Vagina (tissue), 2 donors: ENCODE data around the gene LTV1.

Experiments used
- POLR2A ChIP-seq, 2 donors: fragments of 450-650 bp; IDR thresholded peaks; one replicate each; pipeline ENCODE4 v1.6.1; 2017; ENCODE audit warnings: antibody characterized with exemption in 2 of 2, mild to moderate bottlenecking in 2 of 2, moderate library complexity in 2 of 2
- POLR2AphosphoS5 ChIP-seq, 2 donors: sonication (generic); formaldehyde crosslinking; IDR thresholded peaks; one replicate each; pipeline ENCODE4 v1.9.0; 2017; ENCODE audit warnings: antibody characterized with exemption in 2 of 2, mild to moderate bottlenecking in 2 of 2, low read depth in 1 of 2; ENCODE audit not compliant: insufficient read depth in 1 of 2
- TF ChIP-seq, protein P1 (sequence below), 3 experiments: fragments of 450-650 bp in 2 of 3; fragments of 200-600 bp in 1 of 3; sonication (generic) in 1 of 3; IDR thresholded peaks; one replicate each; pipeline ENCODE4 v1.5.1; 2017 to 2019; ENCODE audit warnings: antibody characterized with exemption in 3 of 3, mild to moderate bottlenecking in 2 of 3, moderate library complexity in 2 of 3

DNA sequence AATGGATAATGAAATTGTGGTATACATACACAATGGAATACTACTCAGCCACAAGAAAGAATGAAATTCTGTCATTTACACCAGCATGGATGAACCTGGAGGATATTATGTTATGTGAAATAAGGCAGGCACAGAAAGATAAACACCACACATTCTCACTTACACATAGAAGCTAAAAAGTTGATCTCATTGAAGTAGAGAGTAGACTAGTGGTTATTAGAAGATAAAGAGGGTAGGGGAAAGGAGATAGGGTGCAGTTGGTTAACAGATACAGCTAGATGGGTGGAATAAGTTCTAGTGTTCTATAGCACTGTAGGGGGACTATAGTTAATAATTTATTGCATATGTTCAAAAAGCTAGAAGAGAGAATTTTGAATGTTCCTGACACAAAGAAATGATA lies 25.5 kb upstream of the LTV1 start:
- TF ChIP-seq, protein P1, sequence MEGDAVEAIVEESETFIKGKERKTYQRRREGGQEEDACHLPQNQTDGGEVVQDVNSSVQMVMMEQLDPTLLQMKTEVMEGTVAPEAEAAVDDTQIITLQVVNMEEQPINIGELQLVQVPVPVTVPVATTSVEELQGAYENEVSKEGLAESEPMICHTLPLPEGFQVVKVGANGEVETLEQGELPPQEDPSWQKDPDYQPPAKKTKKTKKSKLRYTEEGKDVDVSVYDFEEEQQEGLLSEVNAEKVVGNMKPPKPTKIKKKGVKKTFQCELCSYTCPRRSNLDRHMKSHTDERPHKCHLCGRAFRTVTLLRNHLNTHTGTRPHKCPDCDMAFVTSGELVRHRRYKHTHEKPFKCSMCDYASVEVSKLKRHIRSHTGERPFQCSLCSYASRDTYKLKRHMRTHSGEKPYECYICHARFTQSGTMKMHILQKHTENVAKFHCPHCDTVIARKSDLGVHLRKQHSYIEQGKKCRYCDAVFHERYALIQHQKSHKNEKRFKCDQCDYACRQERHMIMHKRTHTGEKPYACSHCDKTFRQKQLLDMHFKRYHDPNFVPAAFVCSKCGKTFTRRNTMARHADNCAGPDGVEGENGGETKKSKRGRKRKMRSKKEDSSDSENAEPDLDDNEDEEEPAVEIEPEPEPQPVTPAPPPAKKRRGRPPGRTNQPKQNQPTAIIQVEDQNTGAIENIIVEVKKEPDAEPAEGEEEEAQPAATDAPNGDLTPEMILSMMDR (IDR thresholded peaks at IDR 0.05), result no peak
- TF ChIP-seq POLR2A (IDR thresholded peaks at IDR 0.05) (no peak), POLR2AphosphoS5 (IDR thresholded peaks at IDR 0.05; ENCODE audit: insufficient read depth in 1 of 2, low read depth in 1 of 2) (no peak)
